GM04503 (cell line): ENCODE results near the gene ENTHD1.

Experiments
- DNase-seq: peaks from one replicate; pipeline ENCODE4 v3.0.0-alpha.2; 2012; ENCODE audit warnings: low read depth

The ENTHD1 gene

GRCh38 chr22:39893526-39893925 is at the start of gene ENTHD1:
Gene ENTHD1, minus strand, starts transcription at chr22:39893760. Its CDS starts 6,012 bp downstream, at chr22:39887748.
- no peak for DNase-seq

GRCh38 chr22:39943337-39943736 is 49.8 kb upstream of the ENTHD1 start:
- no peak for DNase-seq

GRCh38 chr22:39942439-39943230 is 49.1 kb upstream of the ENTHD1 start:
- DNase-seq = no peak

- no peak for DNase-seq
Measured at GRCh38 chr22:39941601-39942000, 48.0 kb upstream of the ENTHD1 start.

GRCh38 chr22:39940757-39941305 is 47.3 kb upstream of the ENTHD1 start:
- DNase-seq = no peak

- no peak for DNase-seq
Measured at GRCh38 chr22:39939830-39940229, 46.3 kb upstream of the ENTHD1 start.

- no peak for DNase-seq
Measured at GRCh38 chr22:39938509-39939111, 45.0 kb upstream of the ENTHD1 start.

GRCh38 chr22:39937906-39938305 is 44.3 kb upstream of the ENTHD1 start:
- no peak for DNase-seq

GRCh38 chr22:39936523-39937145 is 43.1 kb upstream of the ENTHD1 start:
- no peak for DNase-seq

GRCh38 chr22:39935612-39936011 is 42.1 kb upstream of the ENTHD1 start:
- DNase-seq = no peak

GRCh38 chr22:39935116-39935515 is 41.6 kb upstream of the ENTHD1 start:
- no peak for DNase-seq

GRCh38 chr22:39933741-39934140 is 40.2 kb upstream of the ENTHD1 start:
- no peak for DNase-seq

GRCh38 chr22:39932918-39933649 is 39.5 kb upstream of the ENTHD1 start:
- DNase-seq = no peak

- no peak for DNase-seq
Measured at GRCh38 chr22:39932166-39932565, 38.6 kb upstream of the ENTHD1 start.

GRCh38 chr22:39931251-39931650 is 37.7 kb upstream of the ENTHD1 start:
- no peak for DNase-seq

GRCh38 chr22:39928536-39929520 is 35.3 kb upstream of the ENTHD1 start:
- DNase-seq = no peak

GRCh38 chr22:39927544-39927943 is 34.0 kb upstream of the ENTHD1 start:
- DNase-seq = no peak

- DNase-seq = no peak
Measured at GRCh38 chr22:39926753-39927152, 33.2 kb upstream of the ENTHD1 start.

GRCh38 chr22:39925909-39926679 is 32.5 kb upstream of the ENTHD1 start:
- no peak for DNase-seq

GRCh38 chr22:39925273-39925672 is 31.7 kb upstream of the ENTHD1 start:
- no peak for DNase-seq
